Body of pancreas (tissue), 4 donors: ENCODE data around the gene ARF6. TPM values are rescaled to one million over a fixed set of nuclear protein-coding genes. Genes with fewer than 3 reads are reported as not detected.
A peak's percentile ranks its signal among the peaks of the same experiment; 100 is the strongest.
"Not testable (repeated sequence)": the region's sequence is repeated elsewhere in the genome, so short reads cannot be mapped to it uniquely, and the experiment has no call there.

Source experiments
- ATAC-seq: fragments of 150-250 bp; one replicate; pipeline ENCODE4 v1.9.1; 2016
- DNase-seq, 4 donors: peaks; one replicate each; pipeline ENCODE4 v3.0.0-alpha.2; 2019
- H3K27ac ChIP-seq, 4 donors: fragments of 200-600 bp; sonication (generic); 1 replicate in 3 of 4; 2 replicates in 1 of 4; pipeline versions ENCODE4 v1.5.1 to v1.6.1; 2016 to 2019; ENCODE audit warnings: mild to moderate bottlenecking in 1 of 4, mixed read lengths in 1 of 4, moderate library complexity in 1 of 4
- H3K27me3 ChIP-seq, 2 donors: fragments of 200-600 bp; sonication (generic); one replicate each; pipeline ENCODE4 v1.6.0; 2016; ENCODE audit warnings: mild to moderate bottlenecking in 1 of 2
- H3K36me3 ChIP-seq, 2 donors: fragments of 200-600 bp; sonication (generic); replicated peaks in 1 of 2; 2 replicates each; pipeline ENCODE4 v1.5.1; 2016; ENCODE audit warnings: low read depth in 2 of 2; ENCODE audit not compliant: insufficient read depth in 1 of 2
- H3K4me1 ChIP-seq: fragments of 200-600 bp; sonication (generic); one replicate; pipeline ENCODE4 v1.6.0; 2016
- H3K4me3 ChIP-seq, 2 donors: fragments of 200-600 bp; sonication (generic); 1 replicate in 1 of 2; 2 replicates in 1 of 2; pipeline ENCODE4 v1.5.1; 2016 to 2019
- H3K9me3 ChIP-seq, 3 donors: fragments of 200-600 bp; sonication (generic); 1 replicate in 2 of 3; 2 replicates in 1 of 3; pipeline ENCODE4 v1.5.1; 2016
- POLR2A ChIP-seq, 3 donors: fragments of 450-650 bp; IDR thresholded peaks; one replicate each; pipeline ENCODE4 v1.6.1; 2016; ENCODE audit warnings: antibody characterized with exemption in 3 of 3, mild to moderate bottlenecking in 2 of 3
- WGBS, 2 donors: methylation state at CpG; one replicate each; pipeline ENCODE4 v1.1.5; 2017; 5-methylcytosine and 5-hydroxymethylcytosine counted together
- intact Hi-C: fragments of 100-400 bp; cut with DNase I; formaldehyde crosslinking; loops from one replicate; pipeline ENCODE4 v1.15.1; 2023
- total RNA-seq, 2 donors: library from RNA; depleted of rRNA; stranded (reverse); fragments of >200 nt; gene quantifications; one replicate each; pipeline ENCODE4 v1.1.0, GENCODE V29; 2016
- TF ChIP-seq, protein P1 (sequence below), 7 experiments: fragments of 450-650 bp in 4 of 7; fragments of 200-600 bp in 3 of 7; sonication (generic) in 3 of 7; IDR thresholded peaks; one replicate each; pipeline ENCODE4 v1.5.1; 2016 to 2019; ENCODE audit warnings: antibody characterized with exemption in 7 of 7

ARF6 gene
- total RNA-seq, 2 donors from 2014 or later, result 18.5 to 27.8 TPM

DNA sequence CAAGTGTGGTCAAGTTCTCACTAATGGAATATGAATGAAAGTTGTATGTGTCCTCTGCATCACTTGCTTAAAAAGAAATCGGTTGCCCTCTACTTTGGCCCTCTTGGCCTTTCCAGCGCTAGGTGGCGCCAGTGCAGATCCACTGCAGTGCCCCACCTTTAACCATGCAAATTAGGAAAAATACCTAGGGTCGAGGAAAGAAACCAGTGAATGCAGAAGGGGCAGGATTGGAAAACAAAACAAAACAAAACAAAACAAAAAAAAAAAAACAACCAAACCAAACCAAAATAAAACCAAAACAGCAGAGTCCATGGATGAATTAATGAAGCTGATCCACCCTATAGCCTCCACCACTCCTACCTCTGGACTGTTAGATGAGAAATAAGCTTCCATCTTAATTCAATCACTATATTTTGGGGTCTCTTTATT is 27.4 kb upstream of the ARF6 start:
- Histone ChIP-seq H3K36me3 (no peaks in the 10 kb centered on the region), H3K4me1 (peaks cover 41% of the 10 kb centered on the region), H3K4me3 (no peak overlapping the region), H3K9me3 (no peaks in the 10 kb centered on the region), H3K27me3 (no peaks in the 10 kb centered on the region), H3K27ac (peak overlapping the region in 2 of 4 donors; percentile 9 to 40)
- TF ChIP-seq POLR2A (IDR thresholded peaks at IDR 0.05), result no peak
- TF ChIP-seq, protein P1, sequence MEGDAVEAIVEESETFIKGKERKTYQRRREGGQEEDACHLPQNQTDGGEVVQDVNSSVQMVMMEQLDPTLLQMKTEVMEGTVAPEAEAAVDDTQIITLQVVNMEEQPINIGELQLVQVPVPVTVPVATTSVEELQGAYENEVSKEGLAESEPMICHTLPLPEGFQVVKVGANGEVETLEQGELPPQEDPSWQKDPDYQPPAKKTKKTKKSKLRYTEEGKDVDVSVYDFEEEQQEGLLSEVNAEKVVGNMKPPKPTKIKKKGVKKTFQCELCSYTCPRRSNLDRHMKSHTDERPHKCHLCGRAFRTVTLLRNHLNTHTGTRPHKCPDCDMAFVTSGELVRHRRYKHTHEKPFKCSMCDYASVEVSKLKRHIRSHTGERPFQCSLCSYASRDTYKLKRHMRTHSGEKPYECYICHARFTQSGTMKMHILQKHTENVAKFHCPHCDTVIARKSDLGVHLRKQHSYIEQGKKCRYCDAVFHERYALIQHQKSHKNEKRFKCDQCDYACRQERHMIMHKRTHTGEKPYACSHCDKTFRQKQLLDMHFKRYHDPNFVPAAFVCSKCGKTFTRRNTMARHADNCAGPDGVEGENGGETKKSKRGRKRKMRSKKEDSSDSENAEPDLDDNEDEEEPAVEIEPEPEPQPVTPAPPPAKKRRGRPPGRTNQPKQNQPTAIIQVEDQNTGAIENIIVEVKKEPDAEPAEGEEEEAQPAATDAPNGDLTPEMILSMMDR (IDR thresholded peaks at IDR 0.05), result peak; percentile 57 to 87 (median 79)
- no peak for ATAC-seq
- intact Hi-C loops, result loop anchor here (5.0 kb wide), 1 partner anchor 247 kb away; no protein-coding TSS in a partner anchor
- DNase-seq, result peak; percentile 74 to 85 (median 78)
- 0% methylated on average over 4 of the region's 4 CpGs for WGBS, 2 donors

DNA sequence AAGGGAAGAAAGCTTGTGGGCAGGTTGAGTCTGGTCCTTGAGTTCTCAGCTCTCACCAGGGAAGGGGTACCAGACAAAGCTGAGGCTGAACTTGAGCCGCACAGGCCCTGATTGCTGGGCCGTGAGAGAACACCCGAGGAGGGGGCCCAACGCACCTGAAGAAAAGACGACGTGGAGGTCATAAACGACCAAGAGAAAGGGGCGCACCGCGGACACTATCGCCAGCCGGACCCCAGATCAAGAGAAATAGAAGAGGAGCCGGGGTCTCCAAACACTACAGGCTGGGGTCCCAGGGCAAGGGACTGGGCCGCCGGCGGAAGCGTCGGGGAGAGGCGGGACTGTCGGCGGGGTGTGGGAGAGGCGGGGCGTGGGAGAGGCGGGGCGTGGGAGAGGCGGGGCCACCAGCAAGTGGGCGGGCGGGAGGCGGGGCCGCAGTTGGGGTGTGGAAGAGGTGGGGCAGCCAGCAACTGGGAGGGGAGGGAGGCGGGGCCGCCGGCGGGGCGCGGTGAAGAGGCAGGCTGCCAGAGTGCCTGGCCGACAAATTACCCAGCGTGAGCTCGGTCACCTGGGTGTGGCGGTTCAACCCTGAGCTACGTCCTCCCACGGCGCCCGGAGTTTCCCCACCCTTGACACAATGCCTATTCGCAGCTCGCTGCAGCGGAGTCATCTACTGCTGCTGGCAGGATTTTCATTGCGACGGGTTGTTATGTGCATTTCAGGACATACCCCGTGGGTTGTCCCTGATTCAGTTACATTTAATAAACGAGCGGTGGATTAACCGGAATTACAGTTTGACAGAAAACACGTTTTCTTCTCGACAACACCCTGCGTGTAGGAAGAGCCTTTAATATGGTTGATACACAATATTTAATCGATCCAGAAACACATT is 24.8 kb upstream of the ARF6 start:
- Histone ChIP-seq H3K27me3 (no peaks in the 10 kb centered on the region), H3K4me3 (peak overlapping the region in 1 of 2 donors; percentile 24), H3K9me3 (no peaks in the 10 kb centered on the region), H3K4me1 (peaks cover 35% of the 10 kb centered on the region), H3K27ac (peak overlapping the region; percentile 79 to 95 (median 88)), H3K36me3 (no peaks in the 10 kb centered on the region)
- ATAC-seq (peak; percentile 98), DNase-seq (peak; percentile 97 to 98 (median 98))
- 0% methylated on average over 31 to 53 of the region's 57 CpGs for WGBS, 2 donors
- intact Hi-C loops, result loop anchor here (5.0 kb wide), 1 partner anchor 244 kb away; no protein-coding TSS in a partner anchor
- TF ChIP-seq POLR2A (IDR thresholded peaks at IDR 0.05), result peak; percentile 83 to 97 (median 92)
- TF ChIP-seq, protein P1 (IDR thresholded peaks at IDR 0.05), result no peak

DNA sequence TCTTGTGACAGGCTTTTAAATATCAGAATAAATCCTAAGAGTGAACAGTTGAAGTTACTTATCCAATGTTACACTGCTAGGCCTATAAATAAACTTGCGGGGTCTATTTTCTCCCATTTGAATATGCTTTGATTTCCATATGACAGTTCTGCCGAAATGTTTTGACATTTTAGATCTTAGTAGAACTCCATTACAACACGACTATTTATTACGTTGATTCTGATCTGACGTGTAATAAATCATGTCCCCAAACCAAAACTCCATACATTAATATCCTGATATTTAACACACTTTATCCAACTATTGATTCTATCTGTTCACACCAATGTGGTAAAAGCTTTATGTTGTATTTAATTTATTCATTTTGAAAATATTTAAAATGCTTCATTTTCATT is 24.2 kb upstream of the ARF6 start:
- TF ChIP-seq POLR2A (IDR thresholded peaks at IDR 0.05), result no peak
- peak overlapping the region; percentile 79 to 95 (median 88) for H3K27ac ChIP-seq
- no peaks in the 10 kb centered on the region for H3K27me3 ChIP-seq
- ATAC-seq, result no peak
- H3K4me1 ChIP-seq, result peaks cover 32% of the 10 kb centered on the region
- H3K4me3 ChIP-seq, result no peak overlapping the region
- H3K36me3 ChIP-seq, result no peaks in the 10 kb centered on the region
- H3K9me3 ChIP-seq, result no peaks in the 10 kb centered on the region
- intact Hi-C loops, result loop anchor here (5.0 kb wide), 1 partner anchor 244 kb away; no protein-coding TSS in a partner anchor
- no peak for DNase-seq
- WGBS, 2 donors, result 28 to 31% methylated on average over 5 of the region's 5 CpGs

DNA sequence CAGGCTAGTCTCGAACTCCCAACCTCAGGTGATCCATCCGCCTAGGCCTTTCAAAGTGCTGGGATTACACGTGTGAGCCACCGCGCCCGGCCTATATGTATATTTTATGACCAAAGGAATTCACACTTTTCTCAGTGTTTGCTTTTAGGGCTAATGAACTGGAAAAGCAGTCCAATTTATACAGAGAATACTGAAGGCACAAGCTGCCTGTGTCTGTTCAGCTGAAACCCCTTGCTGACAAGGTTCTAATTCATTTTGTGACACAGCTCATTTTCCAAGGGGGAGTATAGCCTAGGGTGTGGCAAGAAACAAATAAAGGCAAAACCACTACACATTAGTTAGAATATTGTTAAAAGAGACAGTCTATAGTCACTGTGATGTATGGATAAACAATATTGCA is 22.0 kb upstream of the ARF6 start:
- ATAC-seq (no peak), DNase-seq (no peak)
- Histone ChIP-seq H3K9me3 (no peaks in the 10 kb centered on the region), H3K27me3 (no peaks in the 10 kb centered on the region), H3K4me3 (no peak overlapping the region), H3K27ac (no peak overlapping the region), H3K36me3 (no peaks in the 10 kb centered on the region), H3K4me1 (peaks cover 11% of the 10 kb centered on the region)
- intact Hi-C loops, result no loop called here
- 88 to 90% methylated on average over 6 of the region's 6 CpGs for WGBS, 2 donors
- TF ChIP-seq, protein P1 (IDR thresholded peaks at IDR 0.05), result no peak
- no peak for TF ChIP-seq POLR2A (IDR thresholded peaks at IDR 0.05)

DNA sequence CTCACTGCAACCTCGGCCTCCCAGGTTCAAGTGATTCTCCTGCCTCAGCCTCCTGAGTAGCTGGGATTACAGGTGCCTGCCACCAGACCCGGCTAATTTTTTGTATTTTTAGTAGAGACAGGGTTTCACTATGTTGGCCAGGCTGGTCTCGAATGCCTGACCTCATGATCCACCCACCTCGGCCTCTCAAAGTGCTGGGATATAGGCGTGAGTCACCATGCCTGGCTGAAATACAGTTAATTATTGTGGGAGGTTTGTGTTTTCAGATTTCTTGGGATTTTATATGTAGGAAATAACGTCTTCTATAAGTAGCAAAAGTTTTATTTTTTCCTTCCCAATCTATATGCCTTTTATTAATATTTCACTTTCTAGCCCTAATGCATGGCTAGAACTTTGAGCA is 19.3 kb upstream of the ARF6 start:
- H3K27me3 ChIP-seq, H3K9me3 ChIP-seq, H3K4me3 ChIP-seq, intact Hi-C loops, H3K36me3 ChIP-seq, ATAC-seq, DNase-seq, H3K27ac ChIP-seq, H3K4me1 ChIP-seq: not testable (repeated sequence)
- WGBS, 2 donors, result 68 to 78% methylated on average over 6 of the region's 6 CpGs
